Caco-2 (cell line): ENCODE results near the gene SETX. TPM values are rescaled to one million over a fixed set of nuclear protein-coding genes. Genes with fewer than 3 reads are reported as not detected.

ENCODE experiments used
- BruUV-seq: library from RNA; stranded (reverse); fragments of 400-500 nt; replicated peaks from 2 replicates; lab custom pipeline; 2021; lab: Mats Ljungman, UMichigan
- CTCF ChIA-PET: fragments of 300-600 bp; sonication (Branson Sonifier 250); formaldehyde crosslinking; loops from one replicate; lab custom pipeline; 2022; ENCODE audit warnings: antibody characterized with exemption; lab: Charles Lee
- POLR2A ChIA-PET: fragments of 300-600 bp; sonication (Branson Sonifier 250); formaldehyde crosslinking; loops from one replicate; lab custom pipeline; 2022; ENCODE audit warnings: antibody characterized with exemption; lab: Charles Lee
- DNase-seq, 2 experiments: peaks; one replicate each; pipeline versions ENCODE4 v3.0.0 to v3.0.0-alpha.2; 2020 to 2022
- H3K27me3 ChIP-seq: replicated peaks from 2 replicates; pipeline ENCODE4 v1.6.0; 2011; ENCODE audit warnings: low read length; ENCODE audit not compliant: control insufficient read depth, insufficient read depth
- H3K36me3 ChIP-seq: 2 replicates; pipeline ENCODE4 v1.5.1; 2011; ENCODE audit warnings: low read length; ENCODE audit not compliant: control insufficient read depth, insufficient read depth
- H3K4me1 ChIP-seq: fragments of 250-450 bp; sonication (Bioruptor Pico); 2 replicates; pipeline ENCODE4 v1.5.1; 2020; ENCODE audit warnings: mild to moderate bottlenecking
- H3K4me3 ChIP-seq: 2 replicates; pipeline ENCODE4 v1.5.1; 2011; ENCODE audit warnings: low read depth, mild to moderate bottlenecking, control low read depth, low read length
- H3K9me3 ChIP-seq: fragments of 250-450 bp; sonication (Bioruptor Pico); 2 replicates; pipeline ENCODE4 v1.5.1; 2020; ENCODE audit warnings: mild to moderate bottlenecking, moderate library complexity
- H3K27ac Mint-ChIP-seq: one replicate; pipeline ENCODE4 v1.8.0; 2022; ENCODE audit warnings: mixed read lengths; ENCODE audit not compliant: unreplicated experiment
- H3K27me3 Mint-ChIP-seq: one replicate; pipeline ENCODE4 v1.8.0; 2022; ENCODE audit warnings: mixed read lengths; ENCODE audit not compliant: insufficient read depth, unreplicated experiment
- H3K36me3 Mint-ChIP-seq: one replicate; pipeline ENCODE4 v1.8.0; 2022; ENCODE audit warnings: mild to moderate bottlenecking, mixed read lengths; ENCODE audit not compliant: insufficient read depth, unreplicated experiment
- H3K4me1 Mint-ChIP-seq: one replicate; pipeline ENCODE4 v1.8.0; 2022; ENCODE audit warnings: low read depth, mixed read lengths; ENCODE audit not compliant: unreplicated experiment
- H3K4me3 Mint-ChIP-seq: one replicate; pipeline ENCODE4 v1.8.0; 2022; ENCODE audit warnings: mild to moderate bottlenecking, moderate library complexity, mixed read lengths; ENCODE audit not compliant: unreplicated experiment
- H3K9me3 Mint-ChIP-seq: one replicate; pipeline ENCODE4 v1.8.0; 2022; ENCODE audit warnings: mixed read lengths; ENCODE audit not compliant: unreplicated experiment
- CTCF ChIP-seq, 2 experiments: fragments of 200-600 bp in 1 of 2; IDR thresholded peaks; 1 replicate in 1 of 2; 2 replicates in 1 of 2; pipeline versions ENCODE4 v1.5.1 to v1.8.0; 2011 to 2022; ENCODE audit warnings: antibody characterized with exemption in 1 of 2, control low read depth in 1 of 2, inconsistent platforms in 1 of 2, low read depth in 1 of 2, low read length in 1 of 2, mild to moderate bottlenecking in 1 of 2, moderate library complexity in 1 of 2; ENCODE audit not compliant: insufficient read depth in 1 of 2, severe bottlenecking in 1 of 2, unreplicated experiment in 1 of 2
- intact Hi-C: fragments of 100-400 bp; cut with micrococcal nuclease; formaldehyde crosslinking; loops from one replicate; pipeline ENCODE4 v1.10.0; 2022; ENCODE audit not compliant: unreplicated experiment
- total RNA-seq: library from RNA; stranded (reverse); gene quantifications from 2 replicates; pipeline ENCODE4 v1.2.3, GENCODE V29; 2022

The SETX gene
- total RNA-seq, 1 experiment from 2014 or later = 31.1 TPM

- POLR2A ChIA-PET = no interaction called here
- intact Hi-C loops = no loop called here
- Mint-ChIP-seq H3K4me1 (no peaks in the 10 kb centered on the region), H3K36me3 (no peaks in the 10 kb centered on the region), H3K9me3 (no peaks in the 10 kb centered on the region), H3K27me3 (peaks cover 25% of the 10 kb centered on the region), H3K4me3 (no peak overlapping the region), H3K27ac (no peak overlapping the region)
- Histone ChIP-seq H3K27me3 (no peaks in the 10 kb centered on the region; the same call in 1 of the 2 replicates), H3K9me3 (no peaks in the 10 kb centered on the region), H3K4me1 (no peaks in the 10 kb centered on the region), H3K36me3 (no peaks in the 10 kb centered on the region), H3K4me3 (no peak overlapping the region)
- DNase-seq = no peak
- no peak for TF ChIP-seq CTCF (IDR thresholded peaks at IDR 0.05; ENCODE audit: insufficient read depth in 1 of 2, low read depth in 1 of 2, low read length in 1 of 2, severe bottlenecking in 1 of 2, unreplicated experiment in 1 of 2)
- CTCF ChIA-PET = no interaction called here
- no TSS peak for BruUV-seq
Measured at GRCh38 chr9:132221941-132222340, 132.8 kb downstream of the SETX start.

GRCh38 chr9:132218208-132218607 lies 136.6 kb downstream of the SETX start:
- Mint-ChIP-seq H3K9me3 (no peaks in the 10 kb centered on the region), H3K4me3 (no peak overlapping the region), H3K27ac (no peak overlapping the region), H3K4me1 (peaks cover 7% of the 10 kb centered on the region), H3K27me3 (peaks cover 22% of the 10 kb centered on the region), H3K36me3 (no peaks in the 10 kb centered on the region)
- intact Hi-C loops = no loop called here
- Histone ChIP-seq H3K27me3 (no peaks in the 10 kb centered on the region; the same call in 1 of the 2 replicates), H3K4me3 (no peak overlapping the region), H3K36me3 (no peaks in the 10 kb centered on the region), H3K9me3 (no peaks in the 10 kb centered on the region), H3K4me1 (peaks cover 10% of the 10 kb centered on the region)
- CTCF ChIA-PET = interaction anchor here (0.9 kb wide), 1 partner anchor 18 kb away, joined by 3 read pairs; no protein-coding TSS in a partner anchor
- POLR2A ChIA-PET = no interaction called here
- TF ChIP-seq CTCF (IDR thresholded peaks at IDR 0.05; ENCODE audit: insufficient read depth in 1 of 2, low read depth in 1 of 2, low read length in 1 of 2, severe bottlenecking in 1 of 2, unreplicated experiment in 1 of 2) = no peak
- BruUV-seq = no TSS peak
- no peak for DNase-seq

DNA sequence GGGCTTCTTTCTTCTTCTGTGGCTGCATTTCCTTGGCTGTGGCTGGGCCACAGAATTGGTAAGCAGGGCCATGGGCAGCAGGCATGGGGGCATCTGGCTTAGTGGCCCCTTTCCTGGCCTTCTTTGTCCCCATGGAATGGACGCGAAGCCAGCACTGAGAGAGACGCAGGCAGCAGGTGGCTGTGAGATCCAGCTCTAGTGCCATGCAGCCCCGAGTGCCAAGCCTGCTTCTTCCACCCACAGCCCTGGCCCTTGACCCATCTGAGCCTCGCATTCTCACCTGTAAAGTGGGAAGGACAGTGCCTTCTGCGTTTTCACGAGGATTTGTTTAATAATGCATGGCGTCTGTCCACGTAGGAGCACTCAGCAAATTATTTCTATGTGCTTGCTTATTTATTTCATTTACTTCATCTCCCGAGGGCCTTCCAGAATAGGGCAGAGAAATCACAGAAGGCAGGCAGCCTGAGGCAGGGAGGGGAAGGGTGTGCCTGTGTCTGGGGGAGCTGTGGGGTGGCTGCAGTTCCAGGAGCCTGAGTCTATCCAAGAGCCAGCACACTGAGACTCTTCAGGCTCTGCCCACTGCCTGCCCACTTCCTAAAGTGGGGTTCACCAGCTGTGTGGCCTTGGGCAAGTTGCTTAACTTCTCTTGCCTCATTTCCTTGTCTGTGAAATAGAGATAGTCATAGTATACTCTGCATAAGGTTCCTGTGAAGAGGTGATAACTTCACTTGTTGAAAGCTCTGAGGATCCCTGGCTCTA lies 137.7 kb downstream of the SETX start:
- intact Hi-C loops = no loop called here
- H3K27me3 Mint-ChIP-seq = peaks cover 18% of the 10 kb centered on the region
- DNase-seq = no peak
- no peaks in the 10 kb centered on the region; the same call in 1 of the 2 replicates for H3K27me3 ChIP-seq
- H3K9me3 ChIP-seq = no peaks in the 10 kb centered on the region
- H3K27ac Mint-ChIP-seq = no peak overlapping the region
- ChIA-PET CTCF (no interaction called here), POLR2A (no interaction called here)
- no peaks in the 10 kb centered on the region for H3K36me3 ChIP-seq
- BruUV-seq = no TSS peak
- H3K4me3 ChIP-seq = no peak overlapping the region
- no peak overlapping the region for H3K4me3 Mint-ChIP-seq
- H3K9me3 Mint-ChIP-seq = no peaks in the 10 kb centered on the region
- peaks cover 10% of the 10 kb centered on the region for H3K4me1 ChIP-seq
- TF ChIP-seq CTCF (IDR thresholded peaks at IDR 0.05; ENCODE audit: insufficient read depth in 1 of 2, low read depth in 1 of 2, low read length in 1 of 2, severe bottlenecking in 1 of 2, unreplicated experiment in 1 of 2) = no peak
- H3K4me1 Mint-ChIP-seq = peaks cover 7% of the 10 kb centered on the region
- no peaks in the 10 kb centered on the region for H3K36me3 Mint-ChIP-seq
